Stimulated activated naive CD8-positive, alpha-beta T cell treated with anti-CD3 and anti-CD28 coated beads, Interleukin-15, Interleukin-2, amounts not matched to agents 100 ng/mL and 50 ng/mL, for 24 hours (primary cell): ENCODE data around the gene SIN3B.

Experiments used
- H3K27ac Mint-ChIP-seq: one replicate; pipeline ENCODE4 v1.8.0; 2021; ENCODE audit warnings: mild to moderate bottlenecking, mixed read lengths
- H3K27me3 Mint-ChIP-seq: one replicate; pipeline ENCODE4 v1.8.0; 2021; ENCODE audit warnings: mixed read lengths
- H3K36me3 Mint-ChIP-seq: one replicate; pipeline ENCODE4 v1.8.0; 2021; ENCODE audit warnings: low read depth, mixed read lengths
- H3K4me1 Mint-ChIP-seq: one replicate; pipeline ENCODE4 v1.8.0; 2021; ENCODE audit warnings: low read depth, mixed read lengths
- H3K4me3 Mint-ChIP-seq: one replicate; pipeline ENCODE4 v1.8.0; 2021; ENCODE audit warnings: mild to moderate bottlenecking, mixed read lengths
- H3K9me3 Mint-ChIP-seq: one replicate; pipeline ENCODE4 v1.8.0; 2021; ENCODE audit warnings: mixed read lengths

SIN3B gene

GRCh38 chr19:16841391-16841926 lies 12.3 kb downstream of the SIN3B start:
- H3K4me3 Mint-ChIP-seq = no peak overlapping the region
- H3K9me3 Mint-ChIP-seq = no peaks in the 10 kb centered on the region
- peaks cover 40% of the 10 kb centered on the region for H3K36me3 Mint-ChIP-seq
- peaks cover 6% of the 10 kb centered on the region for H3K4me1 Mint-ChIP-seq
- no peaks in the 10 kb centered on the region for H3K27me3 Mint-ChIP-seq
- H3K27ac Mint-ChIP-seq = no peak overlapping the region

- Mint-ChIP-seq H3K9me3 (no peaks in the 10 kb centered on the region), H3K4me1 (no peaks in the 10 kb centered on the region), H3K27ac (no peak overlapping the region), H3K27me3 (no peaks in the 10 kb centered on the region), H3K36me3 (peaks cover 51% of the 10 kb centered on the region), H3K4me3 (no peak overlapping the region)
Measured at GRCh38 chr19:16846901-16847300, 17.7 kb downstream of the SIN3B start.

GRCh38 chr19:16847430-16847829 lies 18.2 kb downstream of the SIN3B start:
- H3K36me3 Mint-ChIP-seq = peaks cover 55% of the 10 kb centered on the region
- no peaks in the 10 kb centered on the region for H3K9me3 Mint-ChIP-seq
- H3K27ac Mint-ChIP-seq = no peak overlapping the region
- H3K27me3 Mint-ChIP-seq = no peaks in the 10 kb centered on the region
- H3K4me1 Mint-ChIP-seq = no peaks in the 10 kb centered on the region
- H3K4me3 Mint-ChIP-seq = no peak overlapping the region

- no peaks in the 10 kb centered on the region for H3K4me1 Mint-ChIP-seq
- H3K4me3 Mint-ChIP-seq = no peak overlapping the region
- H3K9me3 Mint-ChIP-seq = no peaks in the 10 kb centered on the region
- H3K27me3 Mint-ChIP-seq = no peaks in the 10 kb centered on the region
- peaks cover 50% of the 10 kb centered on the region for H3K36me3 Mint-ChIP-seq
- no peak overlapping the region for H3K27ac Mint-ChIP-seq
Measured at GRCh38 chr19:16849168-16849567, 20.0 kb downstream of the SIN3B start.

- Mint-ChIP-seq H3K36me3 (peaks cover 56% of the 10 kb centered on the region), H3K27ac (no peak overlapping the region), H3K27me3 (no peaks in the 10 kb centered on the region), H3K4me1 (no peaks in the 10 kb centered on the region), H3K9me3 (no peaks in the 10 kb centered on the region), H3K4me3 (no peak overlapping the region)
Measured at GRCh38 chr19:16850133-16850532, 20.9 kb downstream of the SIN3B start.

- H3K4me3 Mint-ChIP-seq = no peak overlapping the region
- H3K36me3 Mint-ChIP-seq = peaks cover 57% of the 10 kb centered on the region
- H3K27me3 Mint-ChIP-seq = no peaks in the 10 kb centered on the region
- no peaks in the 10 kb centered on the region for H3K9me3 Mint-ChIP-seq
- H3K27ac Mint-ChIP-seq = no peak overlapping the region
- no peaks in the 10 kb centered on the region for H3K4me1 Mint-ChIP-seq
Measured at GRCh38 chr19:16851031-16851712, 22.0 kb downstream of the SIN3B start.

- H3K36me3 Mint-ChIP-seq = peaks cover 49% of the 10 kb centered on the region
- H3K4me1 Mint-ChIP-seq = no peaks in the 10 kb centered on the region
- H3K27me3 Mint-ChIP-seq = no peaks in the 10 kb centered on the region
- no peaks in the 10 kb centered on the region for H3K9me3 Mint-ChIP-seq
- no peak overlapping the region for H3K4me3 Mint-ChIP-seq
- no peak overlapping the region for H3K27ac Mint-ChIP-seq
Measured at GRCh38 chr19:16853066-16853465, 23.9 kb downstream of the SIN3B start.

GRCh38 chr19:16856091-16856490 lies 26.9 kb downstream of the SIN3B start:
- Mint-ChIP-seq H3K27me3 (no peaks in the 10 kb centered on the region), H3K27ac (no peak overlapping the region), H3K4me3 (no peak overlapping the region), H3K9me3 (no peaks in the 10 kb centered on the region), H3K36me3 (peaks cover 41% of the 10 kb centered on the region), H3K4me1 (no peaks in the 10 kb centered on the region)

GRCh38 chr19:16859626-16860025 lies 30.4 kb downstream of the SIN3B start:
- Mint-ChIP-seq H3K4me1 (no peaks in the 10 kb centered on the region), H3K27me3 (no peaks in the 10 kb centered on the region), H3K9me3 (no peaks in the 10 kb centered on the region), H3K27ac (no peak overlapping the region), H3K36me3 (peaks cover 46% of the 10 kb centered on the region), H3K4me3 (no peak overlapping the region)

- H3K27me3 Mint-ChIP-seq = no peaks in the 10 kb centered on the region
- H3K4me1 Mint-ChIP-seq = no peaks in the 10 kb centered on the region
- no peak overlapping the region for H3K4me3 Mint-ChIP-seq
- peaks cover 41% of the 10 kb centered on the region for H3K36me3 Mint-ChIP-seq
- H3K9me3 Mint-ChIP-seq = no peaks in the 10 kb centered on the region
- H3K27ac Mint-ChIP-seq = no peak overlapping the region
Measured at GRCh38 chr19:16860118-16860517, 30.9 kb downstream of the SIN3B start.

GRCh38 chr19:16861011-16861410 lies 31.8 kb downstream of the SIN3B start:
- H3K27me3 Mint-ChIP-seq = no peaks in the 10 kb centered on the region
- no peak overlapping the region for H3K4me3 Mint-ChIP-seq
- no peak overlapping the region for H3K27ac Mint-ChIP-seq
- no peaks in the 10 kb centered on the region for H3K9me3 Mint-ChIP-seq
- H3K36me3 Mint-ChIP-seq = peaks cover 44% of the 10 kb centered on the region
- no peaks in the 10 kb centered on the region for H3K4me1 Mint-ChIP-seq

GRCh38 chr19:16861834-16862233 lies 32.6 kb downstream of the SIN3B start:
- no peak overlapping the region for H3K27ac Mint-ChIP-seq
- no peaks in the 10 kb centered on the region for H3K4me1 Mint-ChIP-seq
- peaks cover 49% of the 10 kb centered on the region for H3K36me3 Mint-ChIP-seq

GRCh38 chr19:16862826-16863415 lies 33.7 kb downstream of the SIN3B start:
- H3K4me3 Mint-ChIP-seq = no peak overlapping the region
- no peak overlapping the region for H3K27ac Mint-ChIP-seq
- H3K27me3 Mint-ChIP-seq = no peaks in the 10 kb centered on the region
- H3K36me3 Mint-ChIP-seq = peaks cover 45% of the 10 kb centered on the region
- no peaks in the 10 kb centered on the region for H3K9me3 Mint-ChIP-seq
- no peaks in the 10 kb centered on the region for H3K4me1 Mint-ChIP-seq

More at GRCh38 chr19:16861834-16862233, 32.6 kb downstream of the SIN3B start:
- no peaks in the 10 kb centered on the region for H3K9me3 Mint-ChIP-seq
- no peak overlapping the region for H3K4me3 Mint-ChIP-seq
- no peaks in the 10 kb centered on the region for H3K27me3 Mint-ChIP-seq

GRCh38 chr19:16867211-16867610 lies 38.0 kb downstream of the SIN3B start:
- no peak overlapping the region for H3K4me3 Mint-ChIP-seq
- H3K36me3 Mint-ChIP-seq = peaks cover 36% of the 10 kb centered on the region
- H3K27ac Mint-ChIP-seq = no peak overlapping the region
- no peaks in the 10 kb centered on the region for H3K9me3 Mint-ChIP-seq
- H3K4me1 Mint-ChIP-seq = no peaks in the 10 kb centered on the region
- no peaks in the 10 kb centered on the region for H3K27me3 Mint-ChIP-seq

- Mint-ChIP-seq H3K4me3 (no peak overlapping the region), H3K36me3 (peaks cover 32% of the 10 kb centered on the region), H3K4me1 (peaks cover under 1% of the 10 kb centered on the region), H3K9me3 (no peaks in the 10 kb centered on the region), H3K27ac (no peak overlapping the region), H3K27me3 (no peaks in the 10 kb centered on the region)
Measured at GRCh38 chr19:16868423-16869130, 39.4 kb downstream of the SIN3B start.
